CD14-positive monocyte (primary cell): ENCODE data around the gene THSD4. TPM values are rescaled to one million over a fixed set of nuclear protein-coding genes. Genes with fewer than 3 reads are reported as not detected.

Experiments
- DNase-seq, 3 donors: peaks; one replicate each; pipeline ENCODE4 v3.0.0-alpha.2; 2011 to 2022
- H2AFZ ChIP-seq: 2 replicates; pipeline ENCODE4 v1.6.0; 2012; ENCODE audit warnings: mild to moderate bottlenecking, low read depth, low read length, inconsistent platforms; ENCODE audit not compliant: insufficient read depth, poor library complexity, severe bottlenecking
- H3K27ac ChIP-seq, 2 donors: 1 replicate in 1 of 2; 2 replicates in 1 of 2; pipeline ENCODE4 v1.5.1; 2012 to 2013; ENCODE audit warnings: low read length in 2 of 2, control low read depth in 1 of 2, inconsistent platforms in 1 of 2, low read depth in 1 of 2, mild to moderate bottlenecking in 1 of 2
- H3K27me3 ChIP-seq, 2 donors: one replicate each; pipeline versions ENCODE4 v1.6.0 to v1.6.1; 2011 to 2013; ENCODE audit warnings: low read length in 2 of 2; ENCODE audit not compliant: control insufficient read depth in 2 of 2, insufficient read depth in 2 of 2
- H3K36me3 ChIP-seq, 2 donors: replicated peaks in 1 of 2; 1 replicate in 1 of 2; 2 replicates in 1 of 2; pipeline versions ENCODE4 v1.5.1 to v1.6.1; 2012 to 2013; ENCODE audit warnings: low read length in 2 of 2, control low read depth in 1 of 2, inconsistent platforms in 1 of 2, mild to moderate bottlenecking in 1 of 2; ENCODE audit not compliant: insufficient read depth in 2 of 2, control insufficient read depth in 1 of 2
- H3K4me1 ChIP-seq, 2 donors: 1 replicate in 1 of 2; 2 replicates in 1 of 2; pipeline versions ENCODE4 v1.5.1 to v1.6.1; 2012 to 2013; ENCODE audit warnings: low read length in 2 of 2, control low read depth in 1 of 2, inconsistent platforms in 1 of 2, mild to moderate bottlenecking in 1 of 2, moderate library complexity in 1 of 2; ENCODE audit not compliant: insufficient read depth in 2 of 2, control insufficient read depth in 1 of 2
- H3K4me2 ChIP-seq: replicated peaks from 2 replicates; pipeline ENCODE3; 2012; ENCODE audit warnings: low read length, moderate library complexity, mild to moderate bottlenecking; ENCODE audit not compliant: poor library complexity, severe bottlenecking; ENCODE audit errors: extremely low read depth
- H3K4me3 ChIP-seq, 3 experiments: fragments of 200-600 bp in 1 of 3; sonication (generic) in 1 of 3; replicated peaks in 1 of 3; 1 replicate in 2 of 3; 2 replicates in 1 of 3; pipeline ENCODE4 v1.5.1; 2011 to 2013; ENCODE audit warnings: low read length in 3 of 3, mild to moderate bottlenecking in 3 of 3, control low read depth in 2 of 3, low read depth in 2 of 3, inconsistent platforms in 1 of 3, moderate library complexity in 1 of 3
- H3K79me2 ChIP-seq: 2 replicates; pipeline ENCODE4 v1.6.0; 2012; ENCODE audit warnings: mild to moderate bottlenecking, control low read depth, inconsistent platforms, low read length, moderate library complexity; ENCODE audit not compliant: insufficient read depth
- H3K9ac ChIP-seq: 2 replicates; pipeline ENCODE4 v1.6.0; 2017; ENCODE audit warnings: low read length, mild to moderate bottlenecking; ENCODE audit not compliant: insufficient read depth, poor library complexity, severe bottlenecking
- H3K9me3 ChIP-seq, 2 donors: replicated peaks in 1 of 2; 1 replicate in 1 of 2; 2 replicates in 1 of 2; pipeline versions ENCODE4 v1.5.1 to v1.6.1; 2012 to 2013; ENCODE audit warnings: low read length in 2 of 2, control low read depth in 1 of 2; ENCODE audit not compliant: control insufficient read depth in 1 of 2, insufficient read depth in 1 of 2
- H4K20me1 ChIP-seq: 2 replicates; pipeline ENCODE4 v1.6.0; 2012; ENCODE audit warnings: mild to moderate bottlenecking, low read length, control low read depth, moderate library complexity; ENCODE audit not compliant: insufficient read depth
- H3K27ac Mint-ChIP-seq, 7 donors: one replicate each; pipeline ENCODE4 v1.8.0; 2020; ENCODE audit warnings: mild to moderate bottlenecking in 7 of 7, mixed read lengths in 7 of 7, moderate library complexity in 6 of 7, inconsistent platforms in 2 of 7
- H3K27me3 Mint-ChIP-seq, 3 donors: one replicate each; pipeline ENCODE4 v1.8.0; 2021 to 2022; ENCODE audit warnings: low read depth in 3 of 3, mild to moderate bottlenecking in 3 of 3, mixed read lengths in 3 of 3, moderate library complexity in 3 of 3, inconsistent platforms in 1 of 3
- H3K36me3 Mint-ChIP-seq, 2 donors: one replicate each; pipeline ENCODE4 v1.8.0; 2020; ENCODE audit warnings: mixed read lengths in 2 of 2, inconsistent platforms in 1 of 2, mild to moderate bottlenecking in 1 of 2
- H3K4me1 Mint-ChIP-seq: one replicate; pipeline ENCODE4 v1.8.0; 2020; ENCODE audit warnings: mild to moderate bottlenecking, mixed read lengths
- H3K4me3 Mint-ChIP-seq, 2 donors: one replicate each; pipeline ENCODE4 v1.8.0; 2020; ENCODE audit warnings: mild to moderate bottlenecking in 2 of 2, mixed read lengths in 2 of 2, moderate library complexity in 1 of 2
- H3K9me3 Mint-ChIP-seq, 7 donors: one replicate each; pipeline ENCODE4 v1.8.0; 2020 to 2022; ENCODE audit warnings: mixed read lengths in 7 of 7, mild to moderate bottlenecking in 6 of 7, moderate library complexity in 6 of 7, inconsistent platforms in 2 of 7
- CTCF ChIP-seq: fragments of 200-600 bp; IDR thresholded peaks from one replicate; pipeline ENCODE4 v1.8.0; 2022; ENCODE audit warnings: antibody characterized with exemption, mild to moderate bottlenecking
- WGBS: methylation state at CpG from one replicate; pipeline ENCODE4 v1.1.5; 2013; ENCODE audit warnings: missing lambda C conversion rate; ENCODE audit not compliant: insufficient coverage; 5-methylcytosine and 5-hydroxymethylcytosine counted together
- intact Hi-C, 2 donors: fragments of 100-400 bp; cut with micrococcal nuclease; formaldehyde crosslinking; loops; one replicate each; pipeline versions ENCODE4 v1.15.0 to v1.15.1; 2023
- polyA plus RNA-seq, 3 donors: library from polyadenylated mRNA; depleted of rRNA in 1 of 3; unstranded in 2 of 3; stranded (reverse) in 1 of 3; fragments of 300-500 nt in 2 of 3; fragments of >200 nt in 1 of 3; fragmentation: Illumina TruSeq in 2 of 3; gene quantifications; 1 replicate in 2 of 3; 2 replicates in 1 of 3; pipeline ENCODE4 v1.2.3, GENCODE V29; 2012 to 2021

The THSD4 gene
- polyA plus RNA-seq, 3 donors, result not detected

DNA sequence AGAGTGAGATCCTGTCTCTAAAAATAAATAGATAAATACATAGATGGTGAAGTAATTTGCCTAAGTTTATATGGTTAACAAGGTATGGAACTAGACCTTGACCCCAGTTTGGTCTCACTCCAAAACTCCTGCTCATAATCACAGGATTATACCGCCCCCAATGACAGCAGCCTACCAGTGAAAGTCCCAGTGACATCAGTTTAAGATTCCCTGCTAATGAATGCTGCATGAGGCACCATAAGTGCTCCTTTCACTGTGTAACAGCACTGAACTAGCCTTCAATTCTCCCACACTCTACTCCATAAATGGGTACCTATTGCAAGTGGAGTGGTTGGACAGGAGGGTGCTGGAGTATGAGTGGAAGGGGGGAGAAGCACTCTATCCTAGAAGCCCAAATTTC lies 23.7 kb upstream of the THSD4 start:
- Mint-ChIP-seq H3K9me3 (peaks cover 1 to 6% (median 3%) of the 10 kb centered on the region in 7 donors), H3K27me3 (peaks cover 0 to 13% (median 5%) of the 10 kb centered on the region in 3 donors), H3K4me1 (no peaks in the 10 kb centered on the region), H3K4me3 (no peak overlapping the region), H3K36me3 (no peaks in the 10 kb centered on the region), H3K27ac (no peak overlapping the region)
- no peak overlapping the region for H3K4me2 ChIP-seq
- DNase-seq, result no peak
- no peaks in the 10 kb centered on the region for H3K79me2 ChIP-seq
- no peak overlapping the region for H3K4me3 ChIP-seq
- no peaks in the 10 kb centered on the region for H3K9me3 ChIP-seq
- WGBS, result 60% methylated on average over 1 of the region's 1 CpG
- no peaks in the 10 kb centered on the region for H3K36me3 ChIP-seq
- no peaks in the 10 kb centered on the region for H3K4me1 ChIP-seq
- intact Hi-C loops, result no loop called here
- H3K9ac ChIP-seq, result no peak overlapping the region
- no peak overlapping the region for H2AFZ ChIP-seq
- no peak overlapping the region for H3K27ac ChIP-seq
- H3K27me3 ChIP-seq, result peaks cover 0 to 2% of the 10 kb centered on the region in 2 donors
- H4K20me1 ChIP-seq, result no peaks in the 10 kb centered on the region
- TF ChIP-seq CTCF, result no peak

DNA sequence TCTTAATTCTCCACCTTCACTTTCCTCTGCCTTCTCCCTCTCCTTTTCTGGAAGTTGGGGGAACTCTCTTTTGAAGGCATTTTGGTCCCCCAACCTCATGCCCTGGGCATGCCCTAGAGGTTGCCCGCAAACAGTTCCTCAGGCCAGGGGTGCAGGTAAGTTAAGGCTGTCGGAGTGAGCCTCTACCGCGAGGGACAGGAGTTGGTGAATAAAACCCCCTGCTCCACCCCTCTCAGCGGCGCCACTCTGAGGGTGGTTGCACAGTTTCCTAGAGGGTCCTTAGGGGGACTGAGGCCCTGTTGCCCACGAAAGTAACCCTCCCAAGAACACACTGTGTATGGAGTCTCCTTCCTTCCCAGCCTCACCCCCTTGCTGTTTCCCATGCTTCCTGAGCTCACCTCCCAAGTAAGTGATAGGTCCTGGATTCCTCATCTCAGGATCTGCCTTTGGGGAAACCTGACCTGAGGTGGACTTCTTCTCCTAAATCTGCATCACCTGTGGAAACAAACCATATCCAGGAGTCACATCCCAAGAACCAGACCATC lies 23.1 kb upstream of the THSD4 start:
- Histone ChIP-seq H3K9me3 (no peaks in the 10 kb centered on the region), H3K27ac (no peak overlapping the region), H3K79me2 (no peaks in the 10 kb centered on the region), H3K4me2 (no peak overlapping the region), H3K9ac (no peak overlapping the region), H3K36me3 (no peaks in the 10 kb centered on the region), H3K4me3 (no peak overlapping the region), H4K20me1 (no peaks in the 10 kb centered on the region), H3K27me3 (no peaks in the 10 kb centered on the region), H3K4me1 (no peaks in the 10 kb centered on the region), H2AFZ (no peak overlapping the region)
- DNase-seq, result no peak
- Mint-ChIP-seq H3K36me3 (no peaks in the 10 kb centered on the region), H3K27me3 (peaks cover 0 to 9% (median 5%) of the 10 kb centered on the region in 3 donors), H3K9me3 (peaks cover under 1 to 5% (median 3%) of the 10 kb centered on the region in 7 donors), H3K4me1 (no peaks in the 10 kb centered on the region), H3K27ac (no peak overlapping the region), H3K4me3 (no peak overlapping the region)
- no CpG with 5 or more reads among the region's 7 CpGs for WGBS
- no peak for TF ChIP-seq CTCF
- intact Hi-C loops, result no loop called here
